NB4 (cell line): ENCODE results near the gene LIME1.
"Not testable (repeated sequence)": the region's sequence is repeated elsewhere in the genome, so short reads cannot be mapped to it uniquely, and the experiment has no call there.

Experiments used
- DNase-seq: peaks from one replicate; pipeline ENCODE4 v3.0.0; 2010; ENCODE audit warnings: low read depth
- H3K4me3 ChIP-seq: one replicate; pipeline ENCODE4 v1.5.1; 2011; ENCODE audit warnings: mild to moderate bottlenecking, low read depth, low read length, moderate library complexity
- CTCF ChIP-seq: IDR thresholded peaks from one replicate; pipeline ENCODE4 v1.5.1; 2012; ENCODE audit warnings: low read depth, low read length
- MAX ChIP-seq: IDR thresholded peaks from 2 replicates; pipeline ENCODE4 v1.6.1; 2011; ENCODE audit warnings: low read depth, low read length
- MYC ChIP-seq: IDR thresholded peaks from 2 replicates; pipeline ENCODE4 v1.6.1; 2011; ENCODE audit warnings: low read depth, low read length
- POLR2A ChIP-seq: IDR thresholded peaks from 2 replicates; pipeline ENCODE4 v1.6.1; 2011; ENCODE audit warnings: mild to moderate bottlenecking; ENCODE audit not compliant: insufficient read length; ENCODE audit errors: extremely low read depth

LIME1 gene

GRCh38 chr20:63772781-63773518 lies 36.5 kb downstream of the LIME1 start:
- peak; percentile 86 for DNase-seq
- TF ChIP-seq POLR2A (no peak), CTCF (no peak), MYC (peak; percentile 44; the same call in 1 of the 2 replicates), MAX (peak; percentile 89)
- no peak overlapping the region for H3K4me3 ChIP-seq

GRCh38 chr20:63773571-63774241 lies 37.2 kb downstream of the LIME1 start:
- no peak overlapping the region for H3K4me3 ChIP-seq
- no peak for DNase-seq
- TF ChIP-seq MYC (no peak), POLR2A (no peak), CTCF (no peak), MAX (no peak)

- TF ChIP-seq MYC, result no peak
- TF ChIP-seq CTCF, result no peak
- TF ChIP-seq POLR2A, result no peak
- no peak for TF ChIP-seq MAX
- H3K4me3 ChIP-seq, result no peak overlapping the region
- DNase-seq, result no peak
These were observed 37.8 kb downstream of the LIME1 start for GRCh38 chr20:63774306-63774705.

DNA sequence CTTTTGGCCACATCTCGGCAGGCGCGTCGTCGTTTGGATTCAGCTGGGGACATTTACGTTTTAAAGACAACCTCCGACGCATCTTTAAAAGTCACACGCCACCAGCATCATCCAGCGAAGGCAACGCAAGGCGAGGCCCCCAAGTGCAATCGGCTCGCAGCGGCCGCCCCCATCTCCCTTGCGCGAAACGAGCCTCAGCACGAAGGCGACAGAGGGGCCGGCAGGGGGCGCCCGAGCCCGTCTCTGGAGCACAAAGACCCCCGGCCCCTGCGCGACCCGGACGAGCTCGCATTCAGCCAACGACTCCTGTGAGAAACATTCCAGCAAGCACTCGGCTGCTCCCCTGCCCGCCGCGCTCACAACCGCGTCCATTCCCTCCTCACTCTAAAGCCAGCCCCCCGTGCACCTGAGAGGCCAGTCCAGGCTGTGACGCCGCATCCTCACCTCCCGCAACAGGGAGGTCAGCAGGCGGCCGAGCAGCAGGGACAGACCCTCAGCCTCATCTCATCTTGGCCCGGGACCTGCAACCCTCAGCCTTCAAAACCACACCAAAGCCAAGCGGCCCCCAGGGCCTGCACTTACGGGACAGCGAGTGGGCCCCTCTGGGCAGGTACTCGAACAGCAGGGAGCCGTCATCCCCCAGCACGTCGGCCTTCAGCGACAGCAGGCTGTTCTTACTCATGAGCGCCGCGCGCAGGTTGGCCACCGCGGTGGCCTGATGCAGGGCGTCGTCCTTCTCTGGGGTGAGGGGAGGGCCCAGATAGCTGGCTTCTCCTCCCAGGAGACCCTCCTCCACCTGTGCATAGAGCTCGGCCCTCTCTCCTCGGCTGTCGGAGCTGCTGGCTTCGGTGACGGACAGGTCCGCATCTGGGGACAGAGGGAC lies 38.9 kb downstream of the LIME1 start:
- no peak overlapping the region for H3K4me3 ChIP-seq
- DNase-seq, result no peak
- no peak for TF ChIP-seq MAX
- TF ChIP-seq MYC, result no peak
- TF ChIP-seq CTCF, result no peak
- no peak for TF ChIP-seq POLR2A

DNA sequence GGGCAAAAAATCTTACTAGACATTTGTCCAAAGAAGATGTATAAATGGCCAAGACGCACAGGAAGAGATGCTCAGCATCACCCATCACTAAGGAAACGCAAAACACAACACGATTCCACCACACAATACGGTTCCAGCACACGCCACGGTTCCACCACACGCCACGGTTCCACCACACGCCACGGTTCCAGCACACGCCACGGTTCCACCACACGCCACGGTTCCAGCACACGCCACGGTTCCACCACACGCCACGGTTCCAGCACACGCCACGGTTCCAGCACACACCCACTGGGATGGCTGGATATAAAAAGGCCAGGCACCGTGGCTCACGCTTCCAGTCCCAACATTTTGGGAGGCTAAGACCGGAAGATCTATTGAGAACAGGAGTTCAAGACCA lies 40.4 kb downstream of the LIME1 start:
- not testable (repeated sequence) for H3K4me3 ChIP-seq, DNase-seq

GRCh38 chr20:63777614-63778013 lies 41.1 kb downstream of the LIME1 start:
- TF ChIP-seq MYC (no peak), CTCF (no peak), MAX (no peak), POLR2A (no peak)
- DNase-seq, result no peak
- H3K4me3 ChIP-seq, result no peak overlapping the region
